GM12878 (cell line): ENCODE results near the gene PRL. TPM values are rescaled to one million over a fixed set of nuclear protein-coding genes. Genes with fewer than 3 reads are reported as not detected.

Experiments used
- ATAC-seq: fragments of 200-7000 bp; cut with Tn5 transposase; 3 replicates; pipeline ENCODE4 v1.9.1; 2020; ENCODE audit warnings: mild to moderate bottlenecking, moderate library complexity
- BruUV-seq: library from RNA; stranded (reverse); fragments of 400-500 nt; replicated peaks from 2 replicates; lab custom pipeline; 2021; lab: Mats Ljungman, UMichigan
- CTCF ChIA-PET: fragments of 300-600 bp; sonication (Branson Sonifier 250); formaldehyde crosslinking; extraction: SDS; loops from one replicate; lab custom pipeline; 2021; ENCODE audit warnings: inconsistent platforms; lab: Yijun Ruan, JAX
- POLR2A ChIA-PET: fragments of 350-600 bp; formaldehyde crosslinking; extraction: SDS; loops from one replicate; lab custom pipeline; 2021; ENCODE audit warnings: inconsistent platforms; lab: Charles Lee
- RAD21 ChIA-PET: fragments of 300-600 bp; sonication (Branson Sonifier 250); formaldehyde crosslinking; loops from one replicate; lab custom pipeline; 2023; ENCODE audit warnings: antibody characterized with exemption; ENCODE audit not compliant: unreplicated experiment; lab: Charles Lee
- SMC1A ChIA-PET: fragments of 300-600 bp; sonication (Branson Sonifier 250); formaldehyde crosslinking; loops from one replicate; lab custom pipeline; 2023; ENCODE audit not compliant: unreplicated experiment, uncharacterized antibody; lab: Charles Lee
- DNase-seq: peaks from one replicate; pipeline ENCODE4 v3.0.0-alpha.2; 2011; ENCODE audit warnings: low read depth, low spot score
- FAIRE-seq: peaks from 3 replicates; lab custom pipeline; 2011; peaks lifted over from hg19 to GRCh38; lab: Jason Lieb, UNC
- H2AFZ ChIP-seq: 2 replicates; pipeline ENCODE4 v1.6.0; 2011; ENCODE audit warnings: low read depth, low read length, control low read depth; ENCODE audit not compliant: control insufficient read depth
- H3K27ac ChIP-seq: 2 replicates; pipeline ENCODE4 v1.5.1; 2011; ENCODE audit warnings: control low read depth; ENCODE audit not compliant: control insufficient read depth, insufficient read depth
- H3K27me3 ChIP-seq, 2 experiments: replicated peaks in 1 of 2; 2 replicates each; pipeline versions ENCODE4 v1.6.0 to v1.6.1; 2011; ENCODE audit warnings: low read length in 1 of 2; ENCODE audit not compliant: control insufficient read depth in 2 of 2, insufficient read depth in 2 of 2
- H3K36me3 ChIP-seq, 2 experiments: 2 replicates each; pipeline ENCODE4 v1.5.1; 2011; ENCODE audit warnings: low read length in 1 of 2; ENCODE audit not compliant: control insufficient read depth in 2 of 2, insufficient read depth in 2 of 2
- H3K4me1 ChIP-seq: 2 replicates; pipeline ENCODE4 v1.6.1; 2011; ENCODE audit warnings: mild to moderate bottlenecking, low read length, moderate library complexity, mixed read lengths; ENCODE audit not compliant: control insufficient read depth, insufficient read depth
- H3K4me2 ChIP-seq: 2 replicates; pipeline ENCODE4 v1.6.0; 2011; ENCODE audit warnings: control low read depth; ENCODE audit not compliant: control insufficient read depth, insufficient read depth
- H3K4me3 ChIP-seq: fragments of 200-600 bp; sonication (generic); 2 replicates; pipeline ENCODE4 v1.5.1; 2016
- H3K79me2 ChIP-seq: 2 replicates; pipeline ENCODE4 v1.6.0; 2011; ENCODE audit warnings: low read length; ENCODE audit not compliant: control insufficient read depth, insufficient read depth
- H3K9ac ChIP-seq: 2 replicates; pipeline ENCODE4 v1.8.0; 2011; ENCODE audit warnings: low read length, control low read depth, mixed read lengths; ENCODE audit not compliant: control insufficient read depth, insufficient read depth
- H3K9me3 ChIP-seq: replicated peaks from 3 replicates; pipeline ENCODE4 v1.5.1; 2011; ENCODE audit warnings: mild to moderate bottlenecking, low read length; ENCODE audit not compliant: control insufficient read depth, insufficient read depth
- H4K20me1 ChIP-seq: 2 replicates; pipeline ENCODE4 v1.6.0; 2011; ENCODE audit not compliant: control insufficient read depth, insufficient read depth
- CHD1 ChIP-seq: IDR thresholded peaks from 2 replicates; pipeline ENCODE4 v1.6.1; 2012; ENCODE audit warnings: low read depth, low read length, improper control_type of control experiment
- CREB1 ChIP-seq: IDR thresholded peaks from 2 replicates; pipeline ENCODE4 v1.6.1; 2012; ENCODE audit warnings: low read depth, mild to moderate bottlenecking, inconsistent platforms
- EZH2 ChIP-seq: IDR thresholded peaks from 2 replicates; pipeline ENCODE4 v1.6.1; 2012; ENCODE audit warnings: low read depth, mild to moderate bottlenecking, control low read depth, inconsistent platforms, low read length, borderline replicate concordance; ENCODE audit not compliant: control insufficient read depth
- FOXK2 ChIP-seq: fragments of 450-650 bp; IDR thresholded peaks from 2 replicates; pipeline ENCODE4 v1.6.1; 2017; ENCODE audit warnings: mild to moderate bottlenecking, moderate library complexity
- IKZF2 ChIP-seq, 2 experiments: fragments of 450-650 bp; IDR thresholded peaks; 2 replicates each; pipeline ENCODE4 v1.6.1; 2017; ENCODE audit warnings: mild to moderate bottlenecking in 2 of 2, moderate library complexity in 2 of 2
- KLF5 ChIP-seq: fragments of 450-650 bp; IDR thresholded peaks from 2 replicates; pipeline ENCODE4 v1.6.1; 2014; ENCODE audit warnings: mild to moderate bottlenecking; ENCODE audit not compliant: partially characterized antibody
- MAX ChIP-seq: IDR thresholded peaks from 2 replicates; pipeline ENCODE4 v1.6.1; 2012; ENCODE audit warnings: low read depth, low read length, improper control_type of control experiment
- NFIC ChIP-seq: IDR thresholded peaks from 2 replicates; pipeline ENCODE4 v1.6.1; 2012; ENCODE audit warnings: low read depth, mild to moderate bottlenecking, inconsistent platforms, low read length, moderate library complexity
- NFYB ChIP-seq: IDR thresholded peaks from 2 replicates; pipeline ENCODE4 v1.6.1; 2011; ENCODE audit warnings: low read depth, mild to moderate bottlenecking, low read length, improper control_type of control experiment, moderate library complexity; ENCODE audit not compliant: insufficient read depth
- SREBF2 ChIP-seq: IDR thresholded peaks from 2 replicates; pipeline ENCODE4 v1.6.1; 2012; ENCODE audit warnings: mild to moderate bottlenecking, low read length
- TARDBP ChIP-seq: IDR thresholded peaks from 2 replicates; pipeline ENCODE4 v1.6.1; 2016; ENCODE audit warnings: borderline replicate concordance
- ZBTB11 ChIP-seq: fragments of 450-650 bp; formaldehyde crosslinking; IDR thresholded peaks from 2 replicates; pipeline ENCODE4 v1.5.0; 2022; ENCODE audit warnings: mild to moderate bottlenecking, missing genetic modification characterization
- ZNF207 ChIP-seq: fragments of 450-650 bp; IDR thresholded peaks from 2 replicates; pipeline ENCODE4 v1.6.1; 2014; ENCODE audit warnings: antibody characterized with exemption, mild to moderate bottlenecking, borderline replicate concordance
- WGBS: methylation state at CpG from one replicate; pipeline ENCODE4 v1.1.6; 2016; ENCODE audit warnings: low lambda C conversion rate; ENCODE audit not compliant: insufficient replicate concordance, insufficient coverage; ENCODE audit errors: missing lambda C conversion rate; 5-methylcytosine and 5-hydroxymethylcytosine counted together
- in situ Hi-C: fragments of 300-500 bp; cut with MboI; formaldehyde crosslinking; loops from 9 replicates; pipeline ENCODE4 v1.14.3; 2018; ENCODE audit warnings: mixed read lengths
- intact Hi-C: fragments of 100-400 bp; cut with micrococcal nuclease; formaldehyde crosslinking; loops from one replicate; pipeline ENCODE4 v1.14.2; 2022; ENCODE audit not compliant: unreplicated experiment
- polyA plus RNA-seq, 11 experiments: library from polyadenylated mRNA; depleted of rRNA in 4 of 11; unstranded in 6 of 11; stranded (reverse) in 5 of 11; fragments of >200 nt; fragmentation: Nextera tagmentation in 4 of 11; fragmentation: Illumina TruSeq in 1 of 11; extraction: Ambion mirVana in 4 of 11; extraction: Trizol in 1 of 11; gene quantifications; 1 replicate in 1 of 11; 2 replicates in 10 of 11; pipeline versions ENCODE4 v1.2.1 to v1.2.3, GENCODE V29; 2011 to 2016; ENCODE audit warnings: inconsistent platforms in 2 of 11, missing spikeins in 2 of 11, low read depth in 1 of 11
- total RNA-seq, 4 experiments: library from RNA; depleted of rRNA in 3 of 4; stranded (reverse); fragments of >200 nt in 3 of 4; fragmentation: Illumina TruSeq in 1 of 4; extraction: Trizol in 1 of 4; gene quantifications; 2 replicates each; pipeline versions ENCODE4 v1.2.1 to v1.2.3, GENCODE V29; 2013 to 2021

Gene PRL
- total and polyA plus RNA-seq, 10 of the 15 experiments (the other 5 are each of a cell fraction or from before 2014, with no cell fraction given), result 0.05 to 34.9 (median 23.5) TPM

- TF ChIP-seq NFYB, result no peak
- TF ChIP-seq NFIC, result no peak
Measured at GRCh38 chr6:22306741-22307466, 10.1 kb upstream of the PRL start (continued).

GRCh38 chr6:22302838-22303237 is 6.0 kb upstream of the PRL start:
- ChIA-PET POLR2A (no interaction called here), RAD21 (no interaction called here), CTCF (interaction anchor here (0.6 kb wide), 1 partner anchor 183 kb away, joined by 3 read pairs; no protein-coding TSS in a partner anchor), SMC1A (no interaction called here)
- Histone ChIP-seq H3K4me3 (no peak overlapping the region), H3K27ac (no peak overlapping the region), H3K9ac (no peak overlapping the region), H3K27me3 (no peaks in the 10 kb centered on the region), H4K20me1 (no peaks in the 10 kb centered on the region), H3K9me3 (no peaks in the 10 kb centered on the region), H3K4me1 (no peaks in the 10 kb centered on the region), H3K36me3 (no peaks in the 10 kb centered on the region), H3K4me2 (no peak overlapping the region), H2AFZ (peak overlapping the region; percentile 66), H3K79me2 (no peaks in the 10 kb centered on the region)
- no peak for TF ChIP-seq ZNF207
- no peak for TF ChIP-seq TARDBP
- no peak for TF ChIP-seq EZH2
- TF ChIP-seq FOXK2, result no peak
- no peak for TF ChIP-seq SREBF2
- TF ChIP-seq IKZF2 (IDR thresholded peaks at IDR 0.05), result 0 out of 4 replicates have a peak, but pooled peaks of 1 of the 2 experiments have one; percentile 17
- no peak for TF ChIP-seq CHD1
- no peak for TF ChIP-seq KLF5
- no peak for TF ChIP-seq CREB1
- no peak for TF ChIP-seq ZBTB11
- TF ChIP-seq MAX, result no peak
- TF ChIP-seq NFIC, result peak; percentile 17; the same call in 1 of the 2 replicates
- peak; percentile 55 for ATAC-seq
- BruUV-seq, result no TSS peak
- no peak for FAIRE-seq
- in situ Hi-C loops, result no loop called here
- 0% methylated on average over 1 of the region's 1 CpG for WGBS
- intact Hi-C loops, result no loop called here
- no peak for DNase-seq
